A673 (cell line): ENCODE data around the gene SCUBE3.

Experiments used
- EZH2 ChIP-seq: fragments of 200-600 bp; sonication (generic); IDR thresholded peaks from 2 replicates; pipeline ENCODE4 v1.6.1; 2017; ENCODE audit warnings: borderline replicate concordance, low read depth, mild to moderate bottlenecking, mixed read lengths, antibody characterized with exemption, low read length; ENCODE audit not compliant: poor library complexity, severe bottlenecking
- TF ChIP-seq, protein P1 (sequence below): fragments of 300-800, 200-600 bp; sonication (generic); conservative IDR thresholded peaks from 2 replicates; pipeline ENCODE4 v1.5.1; 2017; ENCODE audit warnings: low read depth, mild to moderate bottlenecking, antibody characterized with exemption, low read length, moderate library complexity, mixed read lengths

- TF ChIP-seq, protein P1, sequence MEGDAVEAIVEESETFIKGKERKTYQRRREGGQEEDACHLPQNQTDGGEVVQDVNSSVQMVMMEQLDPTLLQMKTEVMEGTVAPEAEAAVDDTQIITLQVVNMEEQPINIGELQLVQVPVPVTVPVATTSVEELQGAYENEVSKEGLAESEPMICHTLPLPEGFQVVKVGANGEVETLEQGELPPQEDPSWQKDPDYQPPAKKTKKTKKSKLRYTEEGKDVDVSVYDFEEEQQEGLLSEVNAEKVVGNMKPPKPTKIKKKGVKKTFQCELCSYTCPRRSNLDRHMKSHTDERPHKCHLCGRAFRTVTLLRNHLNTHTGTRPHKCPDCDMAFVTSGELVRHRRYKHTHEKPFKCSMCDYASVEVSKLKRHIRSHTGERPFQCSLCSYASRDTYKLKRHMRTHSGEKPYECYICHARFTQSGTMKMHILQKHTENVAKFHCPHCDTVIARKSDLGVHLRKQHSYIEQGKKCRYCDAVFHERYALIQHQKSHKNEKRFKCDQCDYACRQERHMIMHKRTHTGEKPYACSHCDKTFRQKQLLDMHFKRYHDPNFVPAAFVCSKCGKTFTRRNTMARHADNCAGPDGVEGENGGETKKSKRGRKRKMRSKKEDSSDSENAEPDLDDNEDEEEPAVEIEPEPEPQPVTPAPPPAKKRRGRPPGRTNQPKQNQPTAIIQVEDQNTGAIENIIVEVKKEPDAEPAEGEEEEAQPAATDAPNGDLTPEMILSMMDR: no peak
- no peak for TF ChIP-seq EZH2
These were observed 33.7 kb upstream of the SCUBE3 start for GRCh38 chr6:35179901-35180535.
